NCI-H2227 (cell line): Measurements from ENCODE around the gene LHX3.
"Not testable (repeated sequence)": the region's sequence is repeated elsewhere in the genome, so short reads cannot be mapped to it uniquely, and the experiment has no call there.

Experiments used
- DNase-seq: peaks from one replicate; lab custom pipeline; 2025; ENCODE audit not compliant: unreplicated experiment; lab: John Stamatoyannopoulos, UW

Gene LHX3

GRCh38 chr9:136157477-136158265 is 47.3 kb downstream of the LHX3 start:
- no peak for DNase-seq

GRCh38 chr9:136156209-136157120 is 48.5 kb downstream of the LHX3 start:
- DNase-seq = no peak

GRCh38 chr9:136155576-136155975 is 49.4 kb downstream of the LHX3 start:
- no peak for DNase-seq

- no peak for DNase-seq
Observed at GRCh38 chr9:136154943-136155342, 50.0 kb downstream of the LHX3 start.

GRCh38 chr9:136153381-136154065 is 51.4 kb downstream of the LHX3 start:
- DNase-seq = no peak

GRCh38 chr9:136152931-136153330 is 52.0 kb downstream of the LHX3 start:
- DNase-seq = no peak

- DNase-seq = no peak
Observed at GRCh38 chr9:136152543-136152866, 52.4 kb downstream of the LHX3 start.

GRCh38 chr9:136151848-136152542 is 52.9 kb downstream of the LHX3 start:
- DNase-seq = no peak

GRCh38 chr9:136151214-136151804 is 53.6 kb downstream of the LHX3 start:
- DNase-seq = no peak

GRCh38 chr9:136150664-136151213 is 54.2 kb downstream of the LHX3 start:
- not testable (repeated sequence) for DNase-seq

- DNase-seq = no peak
Observed at GRCh38 chr9:136149853-136150252, 55.1 kb downstream of the LHX3 start.

- DNase-seq = no peak
Observed at GRCh38 chr9:136149337-136149736, 55.6 kb downstream of the LHX3 start.

- DNase-seq = no peak
Observed at GRCh38 chr9:136148766-136149165, 56.2 kb downstream of the LHX3 start.

- no peak for DNase-seq
Observed at GRCh38 chr9:136147890-136148714, 56.8 kb downstream of the LHX3 start.

- no peak for DNase-seq
Observed at GRCh38 chr9:136147038-136147889, 57.7 kb downstream of the LHX3 start.
